ENCODE measurements around the gene TGM2.

TGM2 gene

GRCh38 chr20:38175304-38176180 is 10.5 kb upstream of the TGM2 start:
- ChIA-PET POLR2A (no interaction called here), CTCF (interaction anchor here (7.1 kb wide), 1 partner anchor 45 kb away, joined by 52 read pairs; no protein-coding TSS in a partner anchor)
- H3K9me3 ChIP-seq (ENCODE audit: control insufficient read depth, insufficient read depth, low read depth, low read length), result no peaks in the 10 kb centered on the region
- H3K4me1 ChIP-seq (ENCODE audit: control insufficient read depth, insufficient read depth, low read length), result no peaks in the 10 kb centered on the region
- H3K4me3 ChIP-seq (ENCODE audit: low read depth, low read length), result no peak overlapping the region
- no peaks in the 10 kb centered on the region for H3K36me3 ChIP-seq (ENCODE audit: control insufficient read depth in 2 of 2, insufficient read depth in 1 of 2, low read length in 2 of 2)
- no peak overlapping the region for H3K27ac ChIP-seq (ENCODE audit: extremely low read depth, low read depth, low read length)
- TF ChIP-seq PRDM4 (tag by site-specific recombination; IDR thresholded peaks at IDR 0.05) (no peak), ZNF175 (tag by site-specific recombination; IDR thresholded peaks at IDR 0.05) (no peak), ZNF37A (tag by site-specific recombination; IDR thresholded peaks at IDR 0.05) (no peak), ZNF555 (tag by site-specific recombination; conservative IDR thresholded peaks at IDR 0.05) (no peak), ZNF548 (tag by site-specific recombination; IDR thresholded peaks at IDR 0.05) (no peak), SCRT1 (tag by site-specific recombination; IDR thresholded peaks at IDR 0.05; ENCODE audit: borderline replicate concordance) (no peak), ZFP3 (tag by site-specific recombination; IDR thresholded peaks at IDR 0.05; ENCODE audit: low read depth) (no peak), RBAK (tag by site-specific recombination; IDR thresholded peaks at IDR 0.05) (no peak), IKZF3 (tag by site-specific recombination; IDR thresholded peaks at IDR 0.05) (no peak), ZNF621 (tag by site-specific recombination; IDR thresholded peaks at IDR 0.05) (no peak), ZNF692 (tag by site-specific recombination; IDR thresholded peaks at IDR 0.05) (no peak), ZNF433 (tag by site-specific recombination; IDR thresholded peaks at IDR 0.05; ENCODE audit: low read depth) (no peak), INSM2 (tag by site-specific recombination; IDR thresholded peaks at IDR 0.05) (no peak), GLI2 (tag by site-specific recombination; IDR thresholded peaks at IDR 0.05; ENCODE audit: borderline replicate concordance, low read depth) (no peak)

- no peak overlapping the region for H3K27ac ChIP-seq (ENCODE audit: extremely low read depth, low read depth, low read length)
- ChIA-PET POLR2A (no interaction called here), CTCF (interaction anchor here (0.5 to 7.1 kb wide), 8 partner anchors 9 to 1341 kb away, joined by 3 to 52 read pairs (median 4); partner anchors contain the start of gene TGM2)
- H3K9me3 ChIP-seq (ENCODE audit: control insufficient read depth, insufficient read depth, low read depth, low read length), result no peaks in the 10 kb centered on the region
- no peaks in the 10 kb centered on the region for H3K4me1 ChIP-seq (ENCODE audit: control insufficient read depth, insufficient read depth, low read length)
- H3K4me3 ChIP-seq (ENCODE audit: low read depth, low read length), result no peak overlapping the region
- H3K36me3 ChIP-seq (ENCODE audit: control insufficient read depth in 2 of 2, insufficient read depth in 1 of 2, low read length in 2 of 2), result no peaks in the 10 kb centered on the region
- no peak for TF ChIP-seq ZNF837 (tag by site-specific recombination; IDR thresholded peaks at IDR 0.05)
- TF ChIP-seq MEIS1 (CRISPR knock-in tag; IDR thresholded peaks at IDR 0.05; ENCODE audit: borderline replicate concordance), result no peak
- 0 out of 2 replicates have a peak, but pooled peaks have one; percentile 11 for TF ChIP-seq ZFHX2 (tag by site-specific recombination; conservative IDR thresholded peaks at IDR 0.05)
- TF ChIP-seq ZNF596 (tag by site-specific recombination; IDR thresholded peaks at IDR 0.05), result no peak
- TF ChIP-seq SETDB1 (IDR thresholded peaks at IDR 0.05; ENCODE audit: insufficient read length, low read length), result no peak
- TF ChIP-seq ZNF768 (tag by site-specific recombination; IDR thresholded peaks at IDR 0.05), result peak; percentile 85; the same call in 1 of the 2 replicates
- peak; percentile 45; the same call in 1 of the 2 replicates for TF ChIP-seq INSM2 (tag by site-specific recombination; IDR thresholded peaks at IDR 0.05)
- TF ChIP-seq ZNF23 (tag by site-specific recombination; IDR thresholded peaks at IDR 0.05; ENCODE audit: borderline replicate concordance), result no peak
- TF ChIP-seq PRDM1 (tag by site-specific recombination; IDR thresholded peaks at IDR 0.05), result no peak
These were observed 8.4 kb upstream of the TGM2 start for GRCh38 chr20:38173237-38174156.
